ENCODE measurements around the gene DNM3. TPM values are rescaled to one million over a fixed set of nuclear protein-coding genes. Genes with fewer than 3 reads are reported as not detected.

Gene DNM3
- total and polyA plus RNA-seq, 4 donors: 2.6 to 16.2 (median 5.1) TPM; not detected in 1

DNA sequence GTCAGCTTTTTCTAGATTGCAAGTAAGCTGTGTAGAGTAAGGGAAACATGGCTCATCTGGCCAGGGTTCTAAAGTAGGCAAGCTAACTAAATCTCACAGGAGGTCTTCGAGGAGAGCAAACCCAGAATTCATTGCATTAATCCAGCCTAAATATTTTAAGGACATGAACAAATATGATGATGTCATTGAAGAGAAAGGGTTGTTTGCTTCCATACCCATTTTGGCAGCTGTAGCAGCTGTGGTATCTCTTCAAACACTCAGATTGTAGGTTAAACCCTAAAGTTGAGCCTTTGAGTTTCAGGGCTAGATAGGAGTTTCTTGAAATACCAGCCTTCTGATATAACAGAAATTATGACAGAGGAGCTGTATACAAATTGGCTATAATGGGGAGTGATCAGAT lies 378.7 kb downstream of the DNM3 start:
- H3K4me3 ChIP-seq (ENCODE audit: low read length in 2 of 2): no peak overlapping the region
- no peak for DNase-seq
- H3K9me3 ChIP-seq (ENCODE audit: control insufficient read depth, low read length): no peaks in the 10 kb centered on the region
- H3K36me3 ChIP-seq (ENCODE audit: control insufficient read depth in 1 of 2, insufficient read depth in 2 of 2, low read length in 1 of 2): no peaks in the 10 kb centered on the region
- intact Hi-C loops (cut with DNase I): no loop called here
- no peaks in the 10 kb centered on the region for H3K4me1 ChIP-seq (ENCODE audit: control insufficient read depth in 1 of 2, insufficient read depth in 2 of 2, low read length in 2 of 2)
- 40 to 53% methylated on average over 1 of the region's 1 CpG for WGBS, 2 donors
- no peak overlapping the region for H3K27ac ChIP-seq (ENCODE audit: low read depth in 1 of 2, low read length in 2 of 2)
- H3K27me3 ChIP-seq (ENCODE audit: control insufficient read depth in 1 of 2, insufficient read depth in 2 of 2, low read length in 1 of 2): no peaks in the 10 kb centered on the region
- no peak for ATAC-seq (ENCODE audit: low FRiP score)

DNA sequence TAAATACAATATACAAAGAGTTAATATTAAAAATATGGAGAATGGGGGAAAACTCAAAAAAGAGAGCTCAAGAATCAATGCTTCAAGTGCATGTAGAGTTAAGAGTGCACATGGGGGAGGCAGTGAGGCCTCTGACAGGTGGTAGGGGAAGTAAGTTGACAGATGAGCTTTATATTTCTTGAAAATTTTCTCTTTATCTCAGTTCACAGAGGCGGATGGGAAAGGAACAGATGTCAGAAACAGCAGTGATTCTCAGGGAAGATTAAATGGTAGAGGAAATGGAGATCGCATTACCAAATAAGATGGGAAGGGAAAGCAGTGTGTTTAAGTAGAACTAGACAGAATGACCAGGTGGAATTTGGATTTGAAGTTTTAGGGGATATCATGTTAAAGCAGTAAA lies 379.1 kb downstream of the DNM3 start:
- Histone ChIP-seq H3K4me1 (ENCODE audit: control insufficient read depth in 1 of 2, insufficient read depth in 2 of 2, low read length in 2 of 2) (no peaks in the 10 kb centered on the region), H3K9me3 (ENCODE audit: control insufficient read depth, low read length) (no peaks in the 10 kb centered on the region), H3K27me3 (ENCODE audit: control insufficient read depth in 1 of 2, insufficient read depth in 2 of 2, low read length in 1 of 2) (no peaks in the 10 kb centered on the region), H3K4me3 (ENCODE audit: low read length in 2 of 2) (no peak overlapping the region), H3K36me3 (ENCODE audit: control insufficient read depth in 1 of 2, insufficient read depth in 2 of 2, low read length in 1 of 2) (no peaks in the 10 kb centered on the region), H3K27ac (ENCODE audit: low read depth in 1 of 2, low read length in 2 of 2) (no peak overlapping the region)
- intact Hi-C loops (cut with DNase I): no loop called here
- DNase-seq (no peak), ATAC-seq (ENCODE audit: low FRiP score) (no peak)
- WGBS, 2 donors: 86 to 89% methylated on average over 2 of the region's 2 CpGs

DNA sequence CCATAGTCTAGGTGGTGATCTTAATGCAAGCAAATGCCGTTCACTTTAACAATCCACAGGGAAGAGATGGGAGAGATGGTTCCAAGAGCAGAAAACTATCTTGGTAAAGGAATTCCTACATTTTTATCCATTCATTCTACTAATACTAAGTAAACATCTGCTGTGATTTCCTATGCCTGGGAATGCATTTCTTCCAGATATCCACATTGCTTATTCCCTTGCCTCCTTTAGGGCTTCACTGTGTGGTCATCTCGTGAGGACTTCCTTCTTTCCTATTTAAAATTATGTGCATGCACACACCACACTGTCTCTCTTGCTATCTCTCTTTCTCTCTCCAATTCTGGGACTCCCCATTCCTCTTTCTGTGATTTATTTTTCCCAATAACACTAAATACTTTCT lies 380.1 kb downstream of the DNM3 start:
- WGBS, 2 donors: 87 to 93% methylated on average over 2 of the region's 2 CpGs
- ATAC-seq (ENCODE audit: low FRiP score) (no peak), DNase-seq (no peak)
- no peaks in the 10 kb centered on the region for H3K9me3 ChIP-seq (ENCODE audit: control insufficient read depth, low read length)
- no peaks in the 10 kb centered on the region for H3K4me1 ChIP-seq (ENCODE audit: control insufficient read depth in 1 of 2, insufficient read depth in 2 of 2, low read length in 2 of 2)
- no peak overlapping the region for H3K27ac ChIP-seq (ENCODE audit: low read depth in 1 of 2, low read length in 2 of 2)
- H3K27me3 ChIP-seq (ENCODE audit: control insufficient read depth in 1 of 2, insufficient read depth in 2 of 2, low read length in 1 of 2): no peaks in the 10 kb centered on the region
- H3K4me3 ChIP-seq (ENCODE audit: low read length in 2 of 2): no peak overlapping the region
- intact Hi-C loops (cut with DNase I): no loop called here
- no peaks in the 10 kb centered on the region for H3K36me3 ChIP-seq (ENCODE audit: control insufficient read depth in 1 of 2, insufficient read depth in 2 of 2, low read length in 1 of 2)

DNA sequence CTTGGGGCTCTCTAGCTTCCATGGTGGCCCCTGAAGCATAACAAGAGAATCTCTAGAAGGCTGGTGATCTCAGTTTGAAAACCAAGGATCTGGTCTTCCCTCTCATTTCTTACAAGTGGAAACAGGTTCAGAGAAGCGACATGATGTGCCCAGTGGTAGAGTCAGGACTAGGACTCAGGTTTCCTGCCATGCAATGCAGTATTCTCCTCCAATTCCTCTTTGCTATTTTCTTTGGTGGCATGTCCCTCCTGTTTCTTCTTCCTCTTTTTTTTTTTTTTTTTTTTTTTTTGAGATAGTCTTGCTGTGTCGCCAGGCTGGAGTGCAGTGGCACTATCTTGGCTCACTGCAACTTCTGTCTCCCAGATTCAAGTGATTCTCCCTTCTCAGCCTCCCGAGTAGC lies 383.6 kb downstream of the DNM3 start:
- intact Hi-C loops (cut with DNase I): no loop called here
- ATAC-seq (ENCODE audit: low FRiP score): no peak
- Histone ChIP-seq H3K9me3 (ENCODE audit: control insufficient read depth, low read length) (no peaks in the 10 kb centered on the region), H3K36me3 (ENCODE audit: control insufficient read depth in 1 of 2, insufficient read depth in 2 of 2, low read length in 1 of 2) (no peaks in the 10 kb centered on the region), H3K27me3 (ENCODE audit: control insufficient read depth in 1 of 2, insufficient read depth in 2 of 2, low read length in 1 of 2) (no peaks in the 10 kb centered on the region), H3K4me1 (ENCODE audit: control insufficient read depth in 1 of 2, insufficient read depth in 2 of 2, low read length in 2 of 2) (no peaks in the 10 kb centered on the region), H3K27ac (ENCODE audit: low read depth in 1 of 2, low read length in 2 of 2) (no peak overlapping the region), H3K4me3 (ENCODE audit: low read length in 2 of 2) (no peak overlapping the region)
- no peak for DNase-seq
- 94 to 95% methylated on average over 3 of the region's 3 CpGs for WGBS, 2 donors

DNA sequence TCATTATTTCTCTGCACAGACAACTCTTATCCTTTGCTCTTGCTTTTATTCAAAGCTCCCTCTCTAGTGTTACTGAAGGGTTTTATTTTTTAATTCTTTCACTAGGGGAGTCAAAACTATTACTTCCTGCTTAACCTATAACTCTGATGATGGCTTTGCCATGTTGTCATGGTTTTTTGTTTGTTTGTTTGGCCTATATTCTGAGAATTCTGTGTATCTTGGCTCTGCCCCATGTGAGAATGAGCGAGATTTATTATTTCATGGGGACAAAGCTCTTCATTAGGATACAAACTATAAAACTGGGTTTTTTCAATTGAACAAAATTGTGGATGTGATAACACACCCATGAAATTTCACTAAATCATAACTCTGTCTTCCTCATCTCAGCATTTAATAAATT lies 388.6 kb downstream of the DNM3 start:
- Histone ChIP-seq H3K9me3 (ENCODE audit: control insufficient read depth, low read length) (no peaks in the 10 kb centered on the region), H3K27ac (ENCODE audit: low read depth in 1 of 2, low read length in 2 of 2) (no peak overlapping the region), H3K36me3 (ENCODE audit: control insufficient read depth in 1 of 2, insufficient read depth in 2 of 2, low read length in 1 of 2) (no peaks in the 10 kb centered on the region), H3K4me3 (ENCODE audit: low read length in 2 of 2) (no peak overlapping the region), H3K4me1 (ENCODE audit: control insufficient read depth in 1 of 2, insufficient read depth in 2 of 2, low read length in 2 of 2) (no peaks in the 10 kb centered on the region), H3K27me3 (ENCODE audit: control insufficient read depth in 1 of 2, insufficient read depth in 2 of 2, low read length in 1 of 2) (no peaks in the 10 kb centered on the region)
- DNase-seq (no peak), ATAC-seq (ENCODE audit: low FRiP score) (no peak)
- 89 to 91% methylated on average over 1 of the region's 1 CpG for WGBS, 2 donors
- intact Hi-C loops (cut with DNase I): no loop called here

DNA sequence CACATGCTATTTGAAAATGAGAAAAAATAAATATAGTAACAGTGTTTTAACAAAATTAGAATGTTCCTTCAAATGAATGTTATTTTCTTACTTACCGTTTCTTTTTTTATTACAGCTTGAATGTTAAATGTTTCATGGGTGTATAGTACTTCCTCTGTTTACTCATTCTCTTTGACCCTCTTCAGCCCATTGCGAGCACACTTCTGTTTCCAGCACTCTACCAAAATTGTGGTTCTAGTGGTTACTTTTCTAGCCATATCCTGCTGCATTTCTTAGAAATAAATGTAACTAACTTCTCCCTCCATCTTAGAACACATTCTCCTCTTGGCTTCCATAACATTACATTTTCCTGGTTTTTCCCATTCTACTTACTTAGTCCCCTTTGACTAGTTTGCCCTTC lies 389.2 kb downstream of the DNM3 start:
- DNase-seq (no peak), ATAC-seq (ENCODE audit: low FRiP score) (no peak)
- H3K36me3 ChIP-seq (ENCODE audit: control insufficient read depth in 1 of 2, insufficient read depth in 2 of 2, low read length in 1 of 2): no peaks in the 10 kb centered on the region
- 94 to 99% methylated on average over 2 of the region's 2 CpGs for WGBS, 2 donors
- H3K27me3 ChIP-seq (ENCODE audit: control insufficient read depth in 1 of 2, insufficient read depth in 2 of 2, low read length in 1 of 2): no peaks in the 10 kb centered on the region
- no peak overlapping the region for H3K27ac ChIP-seq (ENCODE audit: low read depth in 1 of 2, low read length in 2 of 2)
- intact Hi-C loops (cut with DNase I): no loop called here
- H3K4me3 ChIP-seq (ENCODE audit: low read length in 2 of 2): no peak overlapping the region
- H3K4me1 ChIP-seq (ENCODE audit: control insufficient read depth in 1 of 2, insufficient read depth in 2 of 2, low read length in 2 of 2): no peaks in the 10 kb centered on the region
- no peaks in the 10 kb centered on the region for H3K9me3 ChIP-seq (ENCODE audit: control insufficient read depth, low read length)

DNA sequence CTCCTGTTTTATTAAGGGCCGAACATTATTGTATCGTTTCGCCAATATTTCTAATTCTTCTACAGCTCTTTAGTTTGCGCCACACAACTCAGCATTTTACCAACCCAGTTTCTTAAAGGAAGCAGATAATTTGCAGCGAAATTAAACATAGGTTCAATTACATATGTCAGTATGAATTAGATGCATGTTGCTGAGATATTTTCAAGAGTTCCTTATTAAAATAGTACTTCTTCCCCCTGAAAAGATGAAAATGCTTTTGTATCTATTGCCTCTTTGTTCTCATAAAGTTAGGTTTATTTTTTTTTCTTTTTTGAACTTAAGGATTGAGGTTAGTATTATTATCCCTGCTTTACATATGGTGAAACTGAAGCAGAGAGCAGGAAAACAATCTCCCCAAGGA lies 395.7 kb downstream of the DNM3 start:
- intact Hi-C loops (cut with DNase I): no loop called here
- no peak for DNase-seq
- H3K27me3 ChIP-seq (ENCODE audit: control insufficient read depth in 1 of 2, insufficient read depth in 2 of 2, low read length in 1 of 2): no peaks in the 10 kb centered on the region
- no peak overlapping the region for H3K4me3 ChIP-seq (ENCODE audit: low read length in 2 of 2)
- peaks cover 0 to 4% of the 10 kb centered on the region in 2 donors for H3K4me1 ChIP-seq (ENCODE audit: control insufficient read depth in 1 of 2, insufficient read depth in 2 of 2, low read length in 2 of 2)
- no peak for ATAC-seq (ENCODE audit: low FRiP score)
- H3K9me3 ChIP-seq (ENCODE audit: control insufficient read depth, low read length): no peaks in the 10 kb centered on the region
- 96 to 98% methylated on average over 5 of the region's 5 CpGs for WGBS, 2 donors
- H3K36me3 ChIP-seq (ENCODE audit: control insufficient read depth in 1 of 2, insufficient read depth in 2 of 2, low read length in 1 of 2): no peaks in the 10 kb centered on the region
- H3K27ac ChIP-seq (ENCODE audit: low read depth in 1 of 2, low read length in 2 of 2): no peak overlapping the region

- Histone ChIP-seq H3K4me3 (ENCODE audit: low read length in 2 of 2) (no peak overlapping the region), H3K4me1 (ENCODE audit: control insufficient read depth in 1 of 2, insufficient read depth in 2 of 2, low read length in 2 of 2) (peaks cover 0 to 4% of the 10 kb centered on the region in 2 donors), H3K36me3 (ENCODE audit: control insufficient read depth in 1 of 2, insufficient read depth in 2 of 2, low read length in 1 of 2) (no peaks in the 10 kb centered on the region), H3K27ac (ENCODE audit: low read depth in 1 of 2, low read length in 2 of 2) (no peak overlapping the region), H3K9me3 (ENCODE audit: control insufficient read depth, low read length) (no peaks in the 10 kb centered on the region), H3K27me3 (ENCODE audit: control insufficient read depth in 1 of 2, insufficient read depth in 2 of 2, low read length in 1 of 2) (no peaks in the 10 kb centered on the region)
- 97 to 98% methylated on average over 1 of the region's 1 CpG for WGBS, 2 donors
- ATAC-seq (ENCODE audit: low FRiP score) (no peak), DNase-seq (no peak)
- intact Hi-C loops (cut with DNase I): no loop called here
These were observed 396.9 kb downstream of the DNM3 start for GRCh38 chr1:172238158-172238557.

DNA sequence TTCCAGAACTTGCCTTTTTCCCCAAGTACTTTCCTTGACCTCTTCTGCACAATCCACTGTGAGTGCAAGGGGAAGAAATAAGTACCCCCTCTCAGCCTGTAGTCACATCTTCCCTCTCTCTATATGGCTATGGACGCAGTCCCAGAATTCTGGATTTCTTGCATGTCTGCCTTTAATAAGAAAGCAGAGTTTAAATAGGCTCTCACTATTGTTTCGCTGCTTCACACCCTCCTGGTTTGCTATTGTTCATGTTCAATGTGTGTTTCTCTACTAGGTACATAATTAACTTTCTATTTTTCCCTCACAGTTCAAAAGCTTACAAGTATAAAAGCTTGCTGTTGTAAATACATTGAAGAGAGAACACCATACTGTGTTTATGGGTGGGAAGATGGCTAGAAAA lies 397.7 kb downstream of the DNM3 start:
- intact Hi-C loops (cut with DNase I): no loop called here
- Histone ChIP-seq H3K36me3 (ENCODE audit: control insufficient read depth in 1 of 2, insufficient read depth in 2 of 2, low read length in 1 of 2) (no peaks in the 10 kb centered on the region), H3K27ac (ENCODE audit: low read depth in 1 of 2, low read length in 2 of 2) (no peak overlapping the region), H3K9me3 (ENCODE audit: control insufficient read depth, low read length) (no peaks in the 10 kb centered on the region), H3K4me3 (ENCODE audit: low read length in 2 of 2) (no peak overlapping the region), H3K4me1 (ENCODE audit: control insufficient read depth in 1 of 2, insufficient read depth in 2 of 2, low read length in 2 of 2) (peaks cover 0 to 4% of the 10 kb centered on the region in 2 donors), H3K27me3 (ENCODE audit: control insufficient read depth in 1 of 2, insufficient read depth in 2 of 2, low read length in 1 of 2) (no peaks in the 10 kb centered on the region)
- ATAC-seq (ENCODE audit: low FRiP score) (no peak), DNase-seq (no peak)
- WGBS, 2 donors: 97 to 98% methylated on average over 2 of the region's 2 CpGs
